Stimulated activated CD4-positive, alpha-beta T cell treated with anti-CD3 and anti-CD28 coated beads, TNF-alpha, amount 100 ng/mL, for 24 hours (primary cell): ENCODE measurements around the gene SH2D5.

Source experiments
- DNase-seq, 3 experiments: peaks; one replicate each; pipeline ENCODE4 v3.0.0-alpha.2; 2020; ENCODE audit warnings: low read depth in 3 of 3

SH2D5 gene

GRCh38 chr1:20713440-20713839 lies 19.1 kb downstream of the SH2D5 start:
- DNase-seq, result no peak

- no peak for DNase-seq
Observed at GRCh38 chr1:20712215-20712577, 20.3 kb downstream of the SH2D5 start.

GRCh38 chr1:20711285-20712214 lies 21.0 kb downstream of the SH2D5 start:
- no peak for DNase-seq

GRCh38 chr1:20710469-20711284 lies 21.8 kb downstream of the SH2D5 start:
- no peak for DNase-seq

- no peak for DNase-seq
Observed at GRCh38 chr1:20709868-20710267, 22.6 kb downstream of the SH2D5 start.

- no peak for DNase-seq
Observed at GRCh38 chr1:20708891-20709290, 23.6 kb downstream of the SH2D5 start.

GRCh38 chr1:20708057-20708456 lies 24.4 kb downstream of the SH2D5 start:
- DNase-seq, result no peak

GRCh38 chr1:20706841-20707240 lies 25.7 kb downstream of the SH2D5 start:
- DNase-seq, result no peak

- no peak for DNase-seq
Observed at GRCh38 chr1:20705203-20705755, 27.2 kb downstream of the SH2D5 start.

GRCh38 chr1:20704390-20705202 lies 27.9 kb downstream of the SH2D5 start:
- no peak for DNase-seq

GRCh38 chr1:20703124-20703756 lies 29.3 kb downstream of the SH2D5 start:
- no peak for DNase-seq

- no peak for DNase-seq
Observed at GRCh38 chr1:20702416-20702815, 30.1 kb downstream of the SH2D5 start.

GRCh38 chr1:20701847-20702246 lies 30.7 kb downstream of the SH2D5 start:
- no peak for DNase-seq

GRCh38 chr1:20701446-20701845 lies 31.1 kb downstream of the SH2D5 start:
- no peak for DNase-seq

GRCh38 chr1:20700636-20701215 lies 31.8 kb downstream of the SH2D5 start:
- DNase-seq, result no peak

- no peak for DNase-seq
Observed at GRCh38 chr1:20699558-20699957, 32.9 kb downstream of the SH2D5 start.

- no peak for DNase-seq
Observed at GRCh38 chr1:20698195-20698910, 34.1 kb downstream of the SH2D5 start.

GRCh38 chr1:20697563-20697962 lies 34.9 kb downstream of the SH2D5 start:
- DNase-seq, result no peak

GRCh38 chr1:20696397-20697333 lies 35.8 kb downstream of the SH2D5 start:
- peak; percentile 48 to 74 (median 58) for DNase-seq
